Fibroblast of skin of left biceps (primary cell): Measurements from ENCODE around the gene C2CD2L.
"Not testable (repeated sequence)": the region's sequence is repeated elsewhere in the genome, so short reads cannot be mapped to it uniquely, and the experiment has no call there.

Source experiments
- DNase-seq, 2 experiments: peaks; one replicate each; pipeline ENCODE4 v3.0.0-alpha.2; 2013; ENCODE audit warnings: low read depth in 2 of 2

The C2CD2L gene

DNA sequence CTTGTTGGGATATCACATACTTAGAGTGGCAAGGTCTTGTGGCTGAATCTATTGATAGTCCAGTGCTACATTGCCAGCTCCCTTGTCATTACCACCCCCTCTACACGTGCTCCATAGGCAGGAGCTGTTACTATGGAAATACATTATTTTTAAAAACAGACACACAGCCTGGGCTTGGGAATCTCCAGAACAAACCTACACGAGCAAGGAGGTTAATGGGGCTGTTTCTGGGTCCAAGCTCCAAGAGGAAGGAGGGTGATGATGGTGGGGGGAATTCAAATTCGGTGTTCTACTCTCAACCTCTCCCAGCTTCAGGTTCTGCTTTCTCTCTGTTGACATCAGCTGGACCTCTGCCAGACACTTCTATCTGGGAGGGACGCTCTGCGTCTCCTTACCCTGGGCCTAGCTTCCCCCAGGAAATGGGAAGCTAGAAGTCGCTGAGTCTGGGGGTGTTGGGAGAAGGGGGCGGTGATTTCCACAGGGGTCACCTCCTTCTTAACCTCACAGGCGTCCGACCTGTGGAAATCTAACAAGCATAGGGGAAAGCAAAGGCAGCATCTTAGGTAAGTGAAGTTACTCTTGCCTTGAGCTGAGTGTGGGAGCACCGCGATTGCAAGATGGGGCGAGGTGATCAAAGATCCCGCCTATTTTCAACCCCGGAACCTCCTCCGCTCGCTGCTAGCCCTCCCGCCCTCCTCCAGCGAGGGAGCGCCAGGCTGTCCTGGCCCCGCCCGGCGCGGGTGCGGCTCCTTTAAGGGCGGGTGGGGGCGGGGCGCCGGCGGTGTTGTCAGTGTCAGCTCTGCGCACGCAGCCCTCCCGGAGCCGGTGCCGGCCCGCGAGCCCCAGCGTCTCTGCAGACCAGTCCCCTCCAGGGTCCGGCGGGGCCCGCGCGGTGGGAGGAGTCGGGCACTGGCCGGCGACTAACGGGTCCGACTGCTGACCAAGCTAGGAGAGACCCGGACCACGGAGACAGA is at the start of gene C2CD2L:
C2CD2L (plus strand) TSS at position 781 of the 974 bp plus-strand sequence. CDS start 398 bp downstream, outside the sequence.
- peak; percentile 63 to 76 for DNase-seq

DNA sequence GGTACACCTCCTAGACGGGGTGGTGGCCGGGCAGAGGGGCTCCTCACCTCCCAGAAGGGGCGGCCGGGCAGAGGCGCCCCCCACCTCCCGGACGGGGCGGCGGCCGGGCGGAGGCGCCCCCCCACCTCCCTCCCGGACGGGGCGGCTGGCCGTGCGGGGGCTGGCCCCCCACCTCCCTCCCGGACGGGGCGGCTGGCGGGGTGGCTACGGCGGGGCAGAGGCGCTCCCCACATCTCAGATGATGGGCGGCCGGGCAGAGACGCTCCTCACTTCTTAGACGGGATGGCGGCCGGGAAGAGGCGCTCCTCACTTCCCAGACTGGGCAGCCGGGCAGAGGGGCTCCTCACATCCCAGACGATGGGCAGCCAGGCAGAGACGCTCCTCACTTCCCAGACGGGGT is 48.0 kb upstream of the C2CD2L start:
- DNase-seq: not testable (repeated sequence)

DNA sequence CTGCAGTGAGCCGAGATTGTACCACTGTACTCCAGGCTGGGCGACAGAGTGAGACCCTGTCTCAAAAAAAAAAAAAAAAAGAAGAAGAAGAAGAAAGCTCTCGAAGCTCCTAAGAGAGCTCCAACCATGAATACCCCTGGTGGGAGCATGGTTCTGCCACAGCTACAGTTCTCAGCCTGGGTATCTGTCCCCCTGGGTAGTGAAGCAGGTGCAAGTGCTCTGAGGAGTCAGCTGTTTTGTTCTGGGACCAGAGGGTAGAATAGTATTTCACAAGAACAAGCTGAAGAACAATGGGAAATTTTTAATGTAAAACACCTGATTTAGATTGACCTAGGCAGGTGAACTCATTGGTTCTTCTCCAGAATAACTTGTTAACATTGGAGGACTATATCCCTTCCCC is 45.9 kb upstream of the C2CD2L start:
- no peak for DNase-seq

DNA sequence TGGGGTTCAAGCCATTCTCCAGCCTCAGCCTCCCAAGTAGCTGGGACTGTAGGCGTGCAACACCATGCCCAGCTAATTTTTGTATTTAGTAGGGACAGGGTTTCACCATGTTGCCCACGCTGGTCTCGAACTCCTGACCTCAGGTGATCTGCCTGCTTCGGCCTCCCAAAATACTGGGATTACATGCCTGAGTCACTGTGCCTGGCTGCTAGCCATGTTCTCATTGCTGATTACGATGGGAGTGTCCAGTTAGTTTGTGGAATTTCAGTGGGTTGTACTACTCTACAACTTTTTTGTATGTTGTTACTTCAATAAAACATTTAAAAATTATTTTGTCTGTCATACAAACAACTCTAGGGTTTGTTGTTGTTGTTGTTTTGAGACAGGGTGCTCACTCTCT is 44.4 kb upstream of the C2CD2L start:
- no peak for DNase-seq

DNA sequence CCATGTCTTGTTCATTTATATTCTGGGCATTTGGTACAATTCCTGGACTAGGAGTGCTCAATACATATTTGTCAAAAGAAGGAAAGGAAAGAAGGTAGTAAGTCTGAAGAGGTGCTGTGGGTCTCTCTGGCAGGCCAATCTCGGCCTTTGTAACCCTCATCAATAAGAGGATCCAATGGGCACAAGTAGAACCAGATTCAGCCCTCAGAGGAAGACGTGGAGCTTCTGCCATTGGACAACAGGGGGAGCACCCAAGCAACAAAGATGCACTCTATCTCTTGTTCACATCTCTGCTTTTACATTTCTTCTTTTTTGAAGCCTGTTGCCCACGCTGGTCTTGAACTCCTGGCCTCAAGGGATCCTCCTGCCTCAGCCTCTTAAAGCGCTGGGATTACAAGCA is 41.8 kb upstream of the C2CD2L start:
- no peak for DNase-seq

DNA sequence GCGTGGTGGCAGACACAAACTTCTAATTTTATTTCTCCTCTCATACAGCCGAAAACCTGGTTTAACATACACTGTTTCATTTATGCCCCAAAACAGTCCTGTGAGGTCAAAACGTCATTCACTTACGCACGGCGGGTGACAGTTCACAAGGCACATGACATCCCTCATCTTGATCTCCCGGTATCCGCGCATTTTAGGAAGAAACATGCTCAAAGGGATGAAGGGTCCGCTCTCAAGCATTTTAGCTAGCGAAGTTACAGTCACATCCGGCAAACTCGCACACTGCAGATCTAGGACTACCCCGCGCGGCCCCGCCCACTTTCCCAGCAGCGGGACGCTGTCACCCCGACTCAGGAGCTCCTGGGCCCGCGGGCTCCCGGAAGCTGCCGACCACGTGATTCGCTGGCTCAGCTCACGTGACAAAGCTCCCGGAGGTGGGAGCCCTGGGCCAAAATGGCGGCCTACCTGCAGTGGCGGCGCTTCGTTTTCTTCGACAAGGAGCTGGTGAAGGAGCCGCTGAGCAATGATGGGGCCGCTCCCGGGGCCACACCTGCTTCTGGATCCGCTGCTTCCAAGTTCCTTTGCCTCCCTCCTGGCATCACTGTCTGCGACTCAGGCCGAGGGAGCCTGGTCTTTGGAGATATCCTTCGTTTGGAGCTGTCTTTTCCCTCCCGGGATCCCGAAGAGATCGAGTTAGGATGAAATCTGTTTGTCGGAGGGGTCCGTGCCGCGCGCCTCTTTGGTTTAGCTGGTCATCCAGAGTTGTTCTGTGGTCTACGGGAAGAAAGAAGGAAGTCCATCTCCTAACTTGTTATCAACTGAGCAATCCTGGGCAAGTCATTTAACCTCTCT is 39.5 kb upstream of the C2CD2L start, which contains the start of gene VPS11:
VPS11 (plus strand) TSS at position 448 of the 852 bp plus-strand sequence; CDS start at position 454, 6 bp downstream.
- peak; percentile 82 for DNase-seq

DNA sequence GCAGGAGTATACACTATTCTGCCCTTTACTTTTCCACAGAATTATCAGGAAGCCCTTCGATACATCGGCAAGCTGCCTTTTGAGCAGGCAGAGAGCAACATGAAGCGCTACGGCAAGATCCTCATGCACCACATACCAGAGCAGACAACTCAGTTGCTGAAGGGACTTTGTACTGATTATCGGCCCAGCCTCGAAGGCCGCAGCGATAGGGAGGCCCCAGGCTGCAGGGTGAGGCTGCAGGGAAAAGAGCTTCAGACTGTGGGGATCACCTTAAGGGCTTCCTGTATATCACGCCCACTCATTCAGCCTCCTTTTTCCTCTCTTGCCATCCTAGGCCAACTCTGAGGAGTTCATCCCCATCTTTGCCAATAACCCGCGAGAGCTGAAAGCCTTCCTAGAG is 29.3 kb upstream of the C2CD2L start:
- DNase-seq: no peak

DNA sequence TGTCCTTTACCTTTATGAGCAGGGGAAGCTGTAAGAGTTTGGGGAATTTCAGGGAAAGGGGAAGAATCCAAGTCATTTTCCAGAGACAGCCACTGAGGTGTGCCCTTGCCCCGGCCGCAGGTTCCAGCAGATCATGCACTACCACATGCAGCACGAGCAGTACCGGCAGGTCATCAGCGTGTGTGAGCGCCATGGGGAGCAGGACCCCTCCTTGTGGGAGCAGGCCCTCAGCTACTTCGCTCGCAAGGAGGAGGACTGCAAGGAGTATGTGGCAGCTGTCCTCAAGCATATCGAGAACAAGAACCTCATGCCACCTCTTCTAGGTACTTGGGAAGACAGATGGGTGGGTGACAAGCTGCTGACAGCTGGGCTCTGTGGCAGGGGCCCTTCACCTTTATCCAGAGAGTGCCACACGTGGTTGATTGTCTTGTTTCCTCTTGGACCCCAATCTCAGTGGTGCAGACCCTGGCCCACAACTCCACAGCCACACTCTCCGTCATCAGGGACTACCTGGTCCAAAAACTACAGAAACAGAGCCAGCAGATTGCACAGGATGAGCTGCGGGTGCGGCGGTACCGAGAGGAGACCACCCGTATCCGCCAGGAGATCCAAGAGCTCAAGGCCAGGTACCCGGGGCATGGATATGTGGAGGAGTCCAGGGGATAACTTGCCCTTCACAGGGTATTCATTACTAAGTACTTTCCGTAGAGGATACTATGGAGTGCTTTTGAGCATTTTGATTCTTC is 28.3 kb upstream of the C2CD2L start:
- DNase-seq: no peak

DNA sequence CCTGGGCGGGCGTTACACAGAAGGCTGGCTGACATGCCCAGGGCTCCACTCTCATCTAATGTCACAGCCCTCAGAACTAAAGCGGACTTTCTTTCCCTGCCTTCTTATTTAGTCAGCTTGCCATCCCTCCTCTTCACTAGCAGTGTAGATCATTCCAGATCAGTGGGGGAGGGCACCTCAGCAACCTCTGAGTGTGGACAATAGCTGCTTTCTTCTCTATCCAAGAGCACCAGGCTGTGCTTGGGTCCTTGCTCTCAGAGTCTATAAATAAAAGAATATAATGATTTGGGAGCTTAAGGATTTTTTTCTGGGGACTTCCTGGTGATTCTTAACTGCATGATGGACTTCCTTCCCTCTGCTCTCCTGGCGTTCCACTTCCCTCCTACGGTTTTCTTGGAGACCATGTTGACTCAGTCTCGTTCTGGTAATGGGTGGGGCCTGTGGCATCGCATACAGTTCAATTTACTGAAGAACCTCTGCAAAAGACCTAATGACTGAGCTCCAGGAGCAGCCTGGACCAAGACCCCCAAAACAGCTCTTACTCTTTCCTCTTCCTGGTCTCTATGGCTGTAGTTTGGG is 25.4 kb upstream of the C2CD2L start:
- DNase-seq: no peak

DNA sequence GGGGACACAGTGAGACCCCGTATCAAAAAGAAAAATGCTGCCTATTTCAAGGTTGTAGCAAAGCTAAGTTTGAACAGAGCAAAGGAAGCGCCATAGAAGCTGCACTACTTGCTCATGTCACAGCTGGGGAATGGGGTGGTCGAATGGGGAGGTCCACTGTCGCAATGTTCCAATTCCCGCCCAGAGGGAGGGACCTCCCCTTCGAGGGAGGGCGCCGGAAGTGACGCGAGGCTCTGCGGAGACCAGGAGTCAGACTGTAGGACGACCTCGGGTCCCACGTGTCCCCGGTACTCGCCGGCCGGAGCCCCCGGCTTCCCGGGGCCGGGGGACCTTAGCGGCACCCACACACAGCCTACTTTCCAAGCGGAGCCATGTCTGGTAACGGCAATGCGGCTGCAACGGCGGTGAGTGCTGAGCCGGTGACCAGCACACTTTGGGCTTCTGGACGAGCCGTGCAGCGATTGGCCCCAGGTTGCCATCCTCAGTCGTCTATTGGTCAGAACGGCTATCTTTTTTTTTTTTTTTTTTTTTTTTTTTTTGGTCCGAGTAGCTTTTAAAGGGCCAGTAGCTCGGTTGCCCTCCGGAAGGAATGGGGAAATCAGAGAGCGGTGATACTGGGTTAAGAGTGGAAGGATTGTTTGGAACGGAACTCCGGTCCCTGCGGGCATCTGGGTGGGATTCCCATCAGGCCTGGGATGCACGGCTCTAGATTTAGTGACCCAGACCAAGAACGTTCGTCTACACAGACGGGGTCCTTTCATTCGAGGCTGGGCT is 22.3 kb upstream of the C2CD2L start, which contains the start of gene HMBS:
HMBS (plus strand) TSS at position 219 of the 774 bp plus-strand sequence; CDS start at position 372, 153 bp downstream.
- peak; percentile 72 to 80 for DNase-seq

DNA sequence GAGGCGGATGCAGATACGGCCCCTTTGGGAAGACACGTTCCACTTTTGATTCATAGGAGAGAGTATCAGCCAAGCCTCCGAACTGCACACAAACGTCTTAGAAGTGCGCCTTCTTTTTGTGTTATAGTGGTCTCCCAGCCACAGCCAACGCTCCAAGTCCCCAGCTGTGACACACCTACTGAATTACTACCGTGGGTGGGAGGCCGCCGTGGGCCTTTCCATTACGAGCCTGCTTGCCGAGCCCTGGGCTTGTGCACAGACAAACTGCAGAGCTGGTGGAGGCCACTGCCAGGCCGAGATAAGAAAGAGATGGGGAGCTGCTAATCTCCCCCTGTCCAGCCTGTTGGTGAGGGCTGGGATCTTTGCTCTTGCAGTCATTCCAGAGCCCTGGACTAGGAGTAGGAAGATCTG is 21.7 kb upstream of the C2CD2L start:
- no peak for DNase-seq

DNA sequence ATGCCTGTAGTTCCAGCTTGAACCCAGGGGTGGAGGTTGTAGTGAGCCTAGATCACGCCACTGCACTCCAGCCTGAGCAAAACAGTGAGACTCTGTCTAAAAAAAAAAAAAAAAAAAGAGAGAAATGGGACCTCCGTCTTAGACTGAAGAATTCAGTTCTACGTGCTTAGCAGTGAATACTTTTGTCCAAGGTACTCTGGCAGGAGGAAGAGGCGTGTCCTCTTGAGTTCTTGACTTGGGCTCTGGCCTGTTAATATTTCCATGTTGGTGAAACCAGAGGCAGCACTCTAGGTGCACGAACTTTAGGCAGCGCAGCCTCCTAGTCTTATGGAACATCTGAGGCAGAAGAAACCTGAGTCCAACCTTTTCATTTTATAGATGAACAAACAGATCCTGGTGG is 20.0 kb upstream of the C2CD2L start:
- DNase-seq: no peak

DNA sequence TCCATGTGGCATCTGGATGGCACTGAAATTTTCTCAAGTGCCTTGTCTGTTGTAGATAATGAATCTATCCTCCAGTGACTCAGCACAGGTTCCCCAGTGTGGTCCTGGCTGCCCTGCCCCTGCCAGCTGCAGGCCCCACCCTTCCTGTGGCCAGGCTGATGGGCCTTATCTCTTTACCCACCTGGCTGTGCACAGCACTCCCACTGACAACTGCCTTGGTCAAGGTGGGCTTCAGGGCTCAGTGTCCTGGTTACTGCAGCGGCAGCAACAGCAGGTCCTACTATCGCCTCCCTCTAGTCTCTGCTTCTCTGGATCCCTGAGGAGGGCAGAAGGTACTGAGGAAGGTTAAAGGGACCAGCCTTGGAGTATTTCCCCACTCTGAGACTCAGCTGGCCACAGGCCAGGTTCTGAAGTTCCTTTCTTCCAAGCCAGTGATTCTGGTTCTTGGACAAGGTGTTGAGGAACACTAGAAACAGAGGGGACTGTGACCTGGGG is 19.4 kb upstream of the C2CD2L start:
- DNase-seq: no peak

DNA sequence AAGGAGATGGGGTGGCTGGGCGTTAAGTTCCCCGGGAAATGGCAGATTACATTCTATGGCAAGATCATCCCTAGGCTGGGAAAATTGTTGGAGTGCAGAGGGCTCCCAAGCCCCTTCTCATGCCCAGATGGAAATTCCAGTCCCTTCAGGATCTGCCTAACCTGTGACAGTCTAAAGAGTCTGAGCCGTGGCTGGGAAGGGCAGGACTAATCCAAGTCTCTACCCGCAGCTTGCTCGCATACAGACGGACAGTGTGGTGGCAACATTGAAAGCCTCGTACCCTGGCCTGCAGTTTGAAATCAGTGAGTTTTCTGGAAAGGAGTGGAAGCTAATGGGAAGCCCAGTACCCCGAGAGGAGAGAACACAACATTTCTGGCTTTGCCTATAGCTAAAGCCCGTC is 18.7 kb upstream of the C2CD2L start:
- DNase-seq: no peak

DNA sequence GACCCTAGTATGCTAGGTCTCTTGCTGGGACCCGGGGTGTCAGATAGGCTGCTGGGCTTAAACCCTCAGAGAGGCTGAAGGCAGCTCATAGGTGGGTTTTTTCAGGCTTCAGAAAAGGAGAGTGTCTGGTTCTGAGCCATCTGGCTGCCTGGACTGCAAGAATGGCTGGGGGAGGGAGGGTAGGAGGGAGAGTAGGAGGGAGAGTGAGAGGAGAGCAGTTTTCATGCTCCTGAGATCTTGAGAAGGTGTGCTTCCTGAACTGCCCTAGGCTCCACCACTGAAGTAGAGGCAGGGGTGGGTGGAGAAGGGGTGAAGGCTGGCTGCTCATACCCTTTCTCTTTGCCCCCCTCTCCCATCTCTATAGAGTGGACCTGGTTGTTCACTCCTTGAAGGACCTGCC is 17.8 kb upstream of the C2CD2L start:
- DNase-seq: no peak

DNA sequence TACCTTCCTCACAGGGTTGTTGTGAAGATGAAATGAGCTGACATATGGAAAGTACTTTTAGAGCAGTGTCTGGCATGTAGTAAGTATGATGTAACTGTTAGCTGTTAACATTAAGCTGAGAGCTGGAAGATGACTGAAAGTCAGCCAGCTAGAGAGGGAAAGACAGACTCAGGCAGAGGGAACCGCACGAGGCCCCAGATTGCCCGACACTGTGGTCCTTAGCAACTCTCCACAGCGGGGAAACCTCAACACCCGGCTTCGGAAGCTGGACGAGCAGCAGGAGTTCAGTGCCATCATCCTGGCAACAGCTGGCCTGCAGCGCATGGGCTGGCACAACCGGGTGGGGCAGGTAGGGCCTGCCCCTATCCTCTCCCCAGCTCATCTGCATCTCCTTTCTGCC is 16.0 kb upstream of the C2CD2L start:
- no peak for DNase-seq

DNA sequence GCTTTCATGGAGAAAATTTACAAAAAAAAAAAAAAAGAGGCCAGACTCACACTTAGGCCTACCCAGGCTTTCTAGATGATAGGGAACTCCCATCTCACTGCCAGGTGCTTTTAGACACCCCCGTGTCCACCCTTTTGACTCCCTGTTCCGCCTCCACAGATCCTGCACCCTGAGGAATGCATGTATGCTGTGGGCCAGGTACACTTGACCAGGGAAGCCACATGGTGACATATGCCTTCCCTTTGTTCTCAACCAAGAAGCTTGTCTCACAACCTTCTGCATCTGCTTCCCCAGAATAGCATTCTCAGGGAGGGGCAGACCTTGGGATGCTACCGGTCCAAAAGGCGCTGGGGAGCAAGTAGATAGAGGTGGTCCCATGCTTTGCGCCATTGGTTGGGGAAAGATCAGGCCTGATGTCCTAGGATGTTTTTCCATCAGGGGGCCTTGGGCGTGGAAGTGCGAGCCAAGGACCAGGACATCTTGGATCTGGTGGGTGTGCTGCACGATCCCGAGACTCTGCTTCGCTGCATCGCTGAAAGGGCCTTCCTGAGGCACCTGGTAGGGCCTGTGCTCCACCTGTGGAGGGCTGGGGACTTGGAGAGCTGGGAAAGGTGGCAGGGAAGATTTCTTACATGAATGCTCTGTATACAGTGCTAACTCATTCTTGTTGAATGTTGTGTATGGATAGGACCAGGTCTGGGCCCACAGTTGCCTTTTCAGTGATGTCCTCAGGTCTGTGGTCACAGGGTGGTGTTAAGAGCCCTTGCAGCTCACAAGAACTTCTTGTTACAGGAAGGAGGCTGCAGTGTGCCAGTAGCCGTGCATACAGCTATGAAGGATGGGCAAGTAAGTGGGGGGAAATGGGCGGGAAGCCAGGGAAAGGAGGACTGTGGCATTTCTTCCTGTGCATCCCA is 14.9 kb upstream of the C2CD2L start:
- DNase-seq: no peak

DNA sequence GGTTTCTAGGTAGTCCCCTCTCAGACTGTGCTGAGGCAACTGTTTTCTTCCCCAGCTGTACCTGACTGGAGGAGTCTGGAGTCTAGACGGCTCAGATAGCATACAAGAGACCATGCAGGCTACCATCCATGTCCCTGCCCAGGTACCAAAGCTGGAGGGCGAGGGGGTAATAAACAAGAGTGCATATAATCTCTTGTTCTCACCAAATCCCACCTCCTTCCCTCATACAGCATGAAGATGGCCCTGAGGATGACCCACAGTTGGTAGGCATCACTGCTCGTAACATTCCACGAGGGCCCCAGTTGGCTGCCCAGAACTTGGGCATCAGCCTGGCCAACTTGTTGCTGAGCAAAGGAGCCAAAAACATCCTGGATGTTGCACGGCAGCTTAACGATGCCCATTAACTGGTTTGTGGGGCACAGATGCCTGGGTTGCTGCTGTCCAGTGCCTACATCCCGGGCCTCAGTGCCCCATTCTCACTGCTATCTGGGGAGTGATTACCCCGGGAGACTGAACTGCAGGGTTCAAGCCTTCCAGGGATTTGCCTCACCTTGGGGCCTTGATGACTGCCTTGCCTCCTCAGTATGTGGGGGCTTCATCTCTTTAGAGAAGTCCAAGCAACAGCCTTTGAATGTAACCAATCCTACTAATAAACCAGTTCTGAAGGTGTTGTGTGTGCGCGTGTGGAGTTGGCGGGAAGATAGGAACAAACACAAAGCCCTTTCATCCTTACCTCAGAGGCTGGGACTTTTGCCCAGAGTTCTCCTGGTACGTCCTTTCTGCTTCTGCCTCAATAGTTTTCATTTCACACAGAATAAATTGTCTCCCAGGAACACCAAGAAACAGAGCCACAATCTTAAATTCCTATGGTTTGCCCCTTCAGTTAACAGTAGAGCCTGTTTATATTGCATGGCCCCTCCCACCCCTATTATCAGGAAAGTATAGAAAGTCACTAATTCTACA is 14.0 kb upstream of the C2CD2L start:
- DNase-seq: no peak
